GM19025 (cell line): ENCODE results near the gene PEAK1.

Experiments used
- ATAC-seq: cut with Tn5 transposase; IDR thresholded peaks from one replicate; pipeline ENCODE4 v1.9.1; 2021; ENCODE audit warnings: mild to moderate bottlenecking, low read depth, moderate library complexity; ENCODE audit not compliant: unreplicated experiment

PEAK1 gene

GRCh38 chr15:77243135-77243534 lies 176.8 kb downstream of the PEAK1 start:
- no peak for ATAC-seq

GRCh38 chr15:77239882-77240608 lies 179.9 kb downstream of the PEAK1 start:
- no peak for ATAC-seq

GRCh38 chr15:77235566-77235965 lies 184.3 kb downstream of the PEAK1 start:
- ATAC-seq: no peak

- ATAC-seq: no peak
Measured at GRCh38 chr15:77228828-77229227, 191.1 kb downstream of the PEAK1 start.

- no peak for ATAC-seq
Measured at GRCh38 chr15:77226652-77227051, 193.3 kb downstream of the PEAK1 start.

GRCh38 chr15:77225646-77226045 lies 194.3 kb downstream of the PEAK1 start:
- no peak for ATAC-seq

- no peak for ATAC-seq
Measured at GRCh38 chr15:77225088-77225487, 194.8 kb downstream of the PEAK1 start.

GRCh38 chr15:77224352-77224751 lies 195.6 kb downstream of the PEAK1 start:
- no peak for ATAC-seq

GRCh38 chr15:77221708-77222107 lies 198.2 kb downstream of the PEAK1 start:
- ATAC-seq: no peak

GRCh38 chr15:77221174-77221573 lies 198.7 kb downstream of the PEAK1 start:
- ATAC-seq: no peak

- ATAC-seq: no peak
Measured at GRCh38 chr15:77219841-77220240, 200.1 kb downstream of the PEAK1 start.

GRCh38 chr15:77209221-77209620 lies 210.7 kb downstream of the PEAK1 start:
- ATAC-seq: no peak

GRCh38 chr15:77208241-77208640 lies 211.7 kb downstream of the PEAK1 start:
- no peak for ATAC-seq

GRCh38 chr15:77201665-77202064 lies 218.2 kb downstream of the PEAK1 start:
- no peak for ATAC-seq

- no peak for ATAC-seq
Measured at GRCh38 chr15:77196381-77196780, 223.5 kb downstream of the PEAK1 start.

GRCh38 chr15:77195586-77195985 lies 224.3 kb downstream of the PEAK1 start:
- no peak for ATAC-seq

- no peak for ATAC-seq
Measured at GRCh38 chr15:77192451-77192850, 227.5 kb downstream of the PEAK1 start.

- no peak for ATAC-seq
Measured at GRCh38 chr15:77191230-77191834, 228.6 kb downstream of the PEAK1 start.

GRCh38 chr15:77187751-77188464 lies 232.0 kb downstream of the PEAK1 start:
- no peak for ATAC-seq

- ATAC-seq: no peak
Measured at GRCh38 chr15:77186594-77187011, 233.3 kb downstream of the PEAK1 start.

GRCh38 chr15:77185242-77185785 lies 234.6 kb downstream of the PEAK1 start:
- no peak for ATAC-seq
